HG03196 (cell line): ENCODE data around the gene ZNF75A.

ENCODE experiments used
- ATAC-seq: cut with Tn5 transposase; IDR thresholded peaks from one replicate; pipeline ENCODE4 v1.9.1; 2021; ENCODE audit not compliant: unreplicated experiment

Gene ZNF75A

GRCh38 chr16:3364774-3365427 lies 59.6 kb downstream of the ZNF75A start:
- no peak for ATAC-seq
